Aorta (tissue), 5 donors: ENCODE measurements around the gene LINGO3. TPM values are rescaled to one million over a fixed set of nuclear protein-coding genes. Genes with fewer than 3 reads are reported as not detected.
"Not testable (repeated sequence)": the region's sequence is repeated elsewhere in the genome, so short reads cannot be mapped to it uniquely, and the experiment has no call there.

Experiments
- ATAC-seq: fragments of 200-7000 bp; cut with Tn5 transposase; one replicate; pipeline ENCODE4 v1.9.1; 2022; ENCODE audit warnings: moderate library complexity; ENCODE audit not compliant: low FRiP score
- DNase-seq, 2 donors: peaks; one replicate each; pipeline ENCODE4 v3.0.0-alpha.2; 2020
- H3K27ac ChIP-seq, 2 donors: one replicate each; pipeline ENCODE4 v1.5.1; 2013; ENCODE audit warnings: low read length in 2 of 2, mild to moderate bottlenecking in 2 of 2, moderate library complexity in 2 of 2, control low read depth in 1 of 2, inconsistent platforms in 1 of 2, low read depth in 1 of 2
- H3K27me3 ChIP-seq, 2 donors: one replicate each; pipeline ENCODE4 v1.6.1; 2013; ENCODE audit warnings: control low read depth in 1 of 2, low read length in 1 of 2, mild to moderate bottlenecking in 1 of 2, moderate library complexity in 1 of 2; ENCODE audit not compliant: insufficient read depth in 2 of 2, control insufficient read depth in 1 of 2
- H3K36me3 ChIP-seq, 2 donors: one replicate each; pipeline ENCODE4 v1.6.1; 2013; ENCODE audit warnings: control low read depth in 1 of 2, low read length in 1 of 2, mild to moderate bottlenecking in 1 of 2; ENCODE audit not compliant: insufficient read depth in 2 of 2, control insufficient read depth in 1 of 2
- H3K4me1 ChIP-seq, 2 donors: one replicate each; pipeline ENCODE4 v1.6.1; 2013; ENCODE audit warnings: low read length in 2 of 2, control low read depth in 1 of 2, mild to moderate bottlenecking in 1 of 2, moderate library complexity in 1 of 2; ENCODE audit not compliant: insufficient read depth in 2 of 2, control insufficient read depth in 1 of 2
- H3K4me3 ChIP-seq, 2 donors: one replicate each; pipeline ENCODE4 v1.5.1; 2013; ENCODE audit warnings: low read length in 2 of 2, control low read depth in 1 of 2, mild to moderate bottlenecking in 1 of 2
- H3K9me3 ChIP-seq: one replicate; pipeline ENCODE4 v1.6.1; 2013; ENCODE audit warnings: mild to moderate bottlenecking, low read length; ENCODE audit not compliant: control insufficient read depth
- WGBS, 2 donors: extraction: QIAGEN DNeasy Blood & Tissue Kit; methylation state at CpG; one replicate each; pipeline ENCODE4 v1.1.7; 2013; 5-methylcytosine and 5-hydroxymethylcytosine counted together
- intact Hi-C, 2 donors: fragments of 100-400 bp; cut with DNase I; formaldehyde crosslinking; loops; one replicate each; pipeline versions ENCODE4 v1.14.2 to v1.15.0; 2022
- polyA plus RNA-seq, 2 donors: library from polyadenylated mRNA; stranded (reverse); fragments of 200-250 nt; gene quantifications; one replicate each; pipeline ENCODE4 v1.2.3, GENCODE V29; 2013
- total RNA-seq, 2 donors: library from RNA; stranded (reverse); fragmentation: NEBNext Ultra II Directional; extraction: Animal tissue kit (Norgen Biotek cat#: 25700); gene quantifications; one replicate each; pipeline ENCODE4 v1.2.1, GENCODE V29; 2021
- donor health status: healthy with polysubstance abuse.
- donor health status: Bipolar disorder and iron deficiency.
- donor health status: DM: no; HTN: no; CAD: no.
- donor health status: DM: no; HTN: no; CAD: no.
- donor health status: DM: yes; HTN: yes; CAD: no.

The LINGO3 gene
- total and polyA plus RNA-seq, 4 donors: 0.08 TPM; not detected in 3

GRCh38 chr19:2282862-2283237 is 25.1 kb downstream of the LINGO3 start:
- intact Hi-C loops: no loop called here
- WGBS, 2 donors: 80 to 86% methylated on average over 11 of the region's 11 CpGs

DNA sequence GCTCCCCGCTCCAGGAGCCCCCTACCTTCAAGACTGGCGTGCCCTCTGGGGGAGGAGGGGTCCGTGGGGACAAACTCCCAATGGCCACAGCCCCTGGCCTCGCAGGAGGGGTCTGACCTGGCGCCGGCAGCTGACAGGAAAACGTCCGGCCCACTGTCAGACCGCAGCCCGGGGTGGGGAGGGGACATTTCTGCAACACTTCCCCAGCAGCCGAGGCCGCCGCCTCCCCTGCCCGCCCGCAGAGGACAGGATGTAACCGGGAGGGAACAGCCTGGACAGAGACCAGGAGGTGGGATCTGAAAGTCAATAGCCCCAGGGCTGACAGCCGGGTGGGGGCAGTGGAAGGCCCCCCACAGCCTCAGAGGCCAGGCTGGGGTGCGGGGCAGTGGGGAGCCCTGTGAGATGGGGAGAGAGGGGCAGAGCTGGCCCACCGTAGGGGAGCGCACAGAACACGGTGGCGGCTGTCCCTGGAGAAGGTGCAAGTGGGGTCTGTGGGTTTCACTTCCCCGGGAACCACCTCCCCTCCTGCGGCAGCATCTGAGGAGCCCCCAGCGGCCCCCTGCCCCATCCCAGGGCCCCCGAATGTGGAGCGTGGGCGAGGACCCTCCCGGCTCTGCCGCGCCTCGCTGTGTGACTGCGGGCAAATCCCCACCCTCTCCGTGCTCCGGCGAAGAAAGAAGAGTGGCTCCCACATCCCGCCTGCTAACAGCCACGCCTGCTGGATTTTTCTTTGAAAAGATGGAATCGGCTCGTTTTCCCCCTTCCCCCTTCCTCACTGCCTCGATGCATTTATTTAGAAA is 25.7 kb downstream of the LINGO3 start, which contains the start of gene PEAK3:
PEAK3 (minus strand) TSS at position 114 of the 800 bp plus-strand sequence. CDS start 1,244 bp downstream, outside the sequence.
- H3K9me3 ChIP-seq: no peaks in the 10 kb centered on the region
- WGBS, 2 donors: 21 to 30% methylated on average over 38 to 41 of the region's 41 CpGs
- H3K27ac ChIP-seq: no peak within 1 kb of the TSS
- H3K27me3 ChIP-seq: no peaks in the 10 kb centered on the region
- no peaks in the 10 kb centered on the region for H3K36me3 ChIP-seq
- intact Hi-C loops: no loop called here
- DNase-seq (peak; percentile 89 to 90), ATAC-seq (peak; percentile 56)
- no peak within 1 kb of the TSS for H3K4me3 ChIP-seq
- no peaks in the 10 kb centered on the region for H3K4me1 ChIP-seq

More at GRCh38 chr19:2282862-2283237, 25.1 kb downstream of the LINGO3 start:
- Histone ChIP-seq H3K4me3 (no peak overlapping the region), H3K4me1 (no peaks in the 10 kb centered on the region), H3K27ac (no peak overlapping the region), H3K9me3 (no peaks in the 10 kb centered on the region), H3K27me3 (no peaks in the 10 kb centered on the region), H3K36me3 (no peaks in the 10 kb centered on the region)
- ATAC-seq (no peak), DNase-seq (no peak)

DNA sequence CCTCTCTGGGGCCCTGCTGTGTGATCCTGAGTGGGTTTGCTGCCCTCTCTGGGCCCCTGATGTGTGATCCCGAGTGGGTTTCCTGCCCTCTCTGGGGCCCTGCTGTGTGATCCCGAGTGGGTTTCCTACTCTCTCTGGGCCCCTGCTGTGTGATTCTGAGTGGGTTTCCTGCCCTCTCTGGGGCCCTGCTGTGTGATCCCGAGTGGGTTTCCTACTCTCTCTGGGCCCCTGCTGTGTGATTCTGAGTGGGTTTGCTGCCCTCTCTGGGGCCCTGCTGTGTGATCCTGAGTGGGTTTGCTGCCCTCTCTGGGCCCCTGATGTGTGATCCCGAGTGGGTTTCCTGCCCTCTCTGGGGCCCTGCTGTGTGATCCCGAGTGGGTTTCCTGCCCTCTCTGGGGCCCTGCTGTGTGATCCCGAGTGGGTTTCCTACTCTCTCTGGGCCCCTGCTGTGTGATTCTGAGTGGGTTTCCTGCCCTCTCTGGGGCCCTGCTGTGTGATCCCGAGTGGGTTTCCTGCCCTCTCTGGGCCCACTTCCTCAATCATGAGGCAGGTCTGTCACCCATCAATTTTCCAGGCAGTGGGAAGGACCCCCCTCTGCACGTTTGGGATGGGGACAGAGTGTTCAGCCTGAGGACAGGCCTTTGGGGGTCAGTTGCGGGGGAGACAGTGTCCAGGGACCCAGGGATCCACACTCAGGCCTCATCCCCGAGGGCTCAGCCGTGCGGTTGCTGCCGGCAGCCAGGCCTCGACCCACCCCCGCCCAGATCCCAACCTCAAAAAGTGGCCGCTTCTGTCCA is 26.5 kb downstream of the LINGO3 start:
- H3K36me3 ChIP-seq, H3K27me3 ChIP-seq, intact Hi-C loops, H3K27ac ChIP-seq, H3K4me3 ChIP-seq, DNase-seq, H3K9me3 ChIP-seq, H3K4me1 ChIP-seq: not testable (repeated sequence)
- peak; percentile 31 for ATAC-seq
- WGBS, 2 donors: 35 to 36% methylated on average over 15 to 16 of the region's 16 CpGs

DNA sequence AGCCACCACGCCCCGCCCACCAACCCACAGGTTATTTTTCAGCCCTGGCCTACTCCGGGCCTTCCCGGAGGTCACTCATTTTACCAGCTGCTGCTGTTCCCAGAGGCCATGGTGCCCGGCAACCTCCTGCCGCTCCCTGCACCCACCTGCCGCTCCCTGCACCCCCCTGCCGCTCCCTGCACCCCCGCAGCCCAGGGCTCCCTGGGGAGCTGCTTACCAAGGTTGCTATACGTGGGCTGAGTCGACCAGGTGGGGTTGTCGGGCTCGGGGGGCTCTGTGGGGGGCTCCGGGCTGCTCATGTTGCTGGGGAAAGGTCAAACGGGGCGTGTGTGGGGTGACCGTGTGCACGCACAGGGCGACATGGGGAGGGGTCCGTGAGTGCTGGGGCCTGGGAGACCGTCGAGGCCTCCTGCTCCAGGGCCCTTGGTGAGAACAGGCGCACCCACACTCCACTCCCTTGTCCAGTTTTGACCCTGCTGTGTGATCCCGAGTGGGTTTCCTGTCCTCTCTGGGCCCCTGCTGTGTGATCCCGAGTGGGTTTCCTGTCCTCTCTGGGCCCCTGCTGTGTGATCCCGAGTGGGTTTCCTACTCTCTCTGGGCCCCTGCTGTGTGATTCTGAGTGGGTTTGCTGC is 27.2 kb downstream of the LINGO3 start:
- no peaks in the 10 kb centered on the region for H3K27me3 ChIP-seq
- ATAC-seq: no peak
- no peaks in the 10 kb centered on the region for H3K4me1 ChIP-seq
- 77% methylated on average over 26 of the region's 26 CpGs for WGBS, 2 donors
- intact Hi-C loops: no loop called here
- DNase-seq: no peak
- H3K4me3 ChIP-seq: no peak overlapping the region
- no peaks in the 10 kb centered on the region for H3K36me3 ChIP-seq
- no peak overlapping the region for H3K27ac ChIP-seq
- no peaks in the 10 kb centered on the region for H3K9me3 ChIP-seq

DNA sequence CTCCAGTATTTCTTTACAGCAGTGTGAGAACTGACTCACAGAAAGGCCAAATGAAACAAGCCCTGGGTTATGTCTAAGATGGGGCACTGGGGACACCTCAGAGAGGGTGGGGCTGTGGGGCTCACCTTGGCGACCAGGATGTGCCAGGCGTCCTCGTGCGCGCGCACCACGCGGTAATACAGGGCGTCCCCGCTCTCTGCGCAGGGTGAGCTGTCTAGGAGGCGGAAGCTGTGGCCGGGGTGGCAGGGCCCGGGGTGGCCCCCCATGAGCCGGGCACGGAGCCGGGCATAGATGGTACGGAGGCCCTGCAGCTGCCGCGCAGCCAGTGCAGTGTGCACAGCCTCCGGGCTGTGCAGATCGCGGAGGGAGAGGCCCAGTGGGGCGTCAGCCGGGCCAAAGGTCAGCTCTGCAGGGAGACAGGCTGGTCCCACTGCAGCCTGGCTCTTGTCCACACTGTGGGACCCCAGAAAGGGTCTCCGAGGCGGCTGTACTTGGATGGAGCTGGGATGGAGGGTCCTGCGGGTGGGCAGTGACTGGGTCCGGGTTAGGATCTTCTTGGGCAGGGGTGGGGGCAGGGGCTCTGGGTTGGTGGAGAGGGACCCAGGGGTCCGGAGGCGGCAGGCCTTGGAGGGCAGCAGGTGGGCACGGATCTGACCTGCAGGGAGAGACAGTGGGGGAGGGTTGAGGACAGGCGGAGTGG is 29.3 kb downstream of the LINGO3 start:
- 86 to 87% methylated on average over 33 of the region's 33 CpGs for WGBS, 2 donors
- no peak overlapping the region for H3K4me3 ChIP-seq
- H3K4me1 ChIP-seq: no peaks in the 10 kb centered on the region
- no peak for ATAC-seq
- H3K9me3 ChIP-seq: no peaks in the 10 kb centered on the region
- no peak for DNase-seq
- intact Hi-C loops: no loop called here
- H3K27me3 ChIP-seq: no peaks in the 10 kb centered on the region
- H3K27ac ChIP-seq: no peak overlapping the region
- H3K36me3 ChIP-seq: no peaks in the 10 kb centered on the region

GRCh38 chr19:2277138-2277537 is 30.8 kb downstream of the LINGO3 start:
- ATAC-seq (no peak), DNase-seq (no peak)
- Histone ChIP-seq H3K27me3 (no peaks in the 10 kb centered on the region), H3K36me3 (no peaks in the 10 kb centered on the region), H3K9me3 (no peaks in the 10 kb centered on the region), H3K4me1 (no peaks in the 10 kb centered on the region), H3K4me3 (no peak overlapping the region), H3K27ac (no peak overlapping the region)
- intact Hi-C loops: no loop called here
- WGBS, 2 donors: 82% methylated on average over 9 of the region's 9 CpGs

DNA sequence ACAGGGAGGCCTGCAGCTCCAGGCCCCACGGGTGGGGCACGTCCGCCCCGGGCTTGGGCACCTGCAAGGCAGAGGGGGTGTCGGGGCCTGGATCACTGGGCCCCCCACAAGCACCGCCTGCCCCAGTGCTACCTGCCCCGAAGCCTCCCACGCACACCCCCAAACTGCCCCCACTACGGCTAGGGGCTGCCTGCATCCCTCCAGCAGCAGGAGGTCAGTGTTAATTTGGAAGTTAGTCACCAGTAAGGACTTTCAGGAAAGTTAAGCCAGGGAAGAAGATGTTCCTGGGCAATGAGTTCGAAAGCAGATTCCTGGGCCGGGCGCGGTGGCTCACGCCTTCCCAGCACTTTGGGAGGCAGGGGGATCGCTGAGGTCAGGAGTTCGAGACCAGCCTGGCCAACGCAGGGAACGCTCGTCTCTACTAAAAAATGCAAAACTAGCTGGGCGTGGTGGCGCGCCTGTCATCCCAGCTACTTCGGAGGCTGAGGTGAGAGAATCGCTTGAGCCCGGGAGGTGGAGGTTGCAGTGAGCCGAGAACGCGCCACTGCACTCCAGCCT is 31.4 kb downstream of the LINGO3 start:
- H3K9me3 ChIP-seq: no peaks in the 10 kb centered on the region
- H3K4me1 ChIP-seq: no peaks in the 10 kb centered on the region
- WGBS, 2 donors: 87 to 92% methylated on average over 28 of the region's 28 CpGs
- H3K4me3 ChIP-seq: no peak overlapping the region
- ATAC-seq (no peak), DNase-seq (no peak)
- intact Hi-C loops: no loop called here
- H3K27me3 ChIP-seq: no peaks in the 10 kb centered on the region
- no peak overlapping the region for H3K27ac ChIP-seq
- H3K36me3 ChIP-seq: peaks cover 0 to 2% of the 10 kb centered on the region in 2 donors
